Lower lobe of right lung (tissue), 2 donors: Measurements from ENCODE around the gene KIRREL3. TPM values are rescaled to one million over a fixed set of nuclear protein-coding genes. Genes with fewer than 3 reads are reported as not detected.

Source experiments
- ATAC-seq, 2 donors: fragments of 200-7000 bp; cut with Tn5 transposase; one replicate each; pipeline ENCODE4 v1.9.1; 2020 to 2022; ENCODE audit warnings: mild to moderate bottlenecking in 2 of 2, moderate library complexity in 2 of 2
- DNase-seq: peaks from one replicate; pipeline ENCODE4 v3.0.0-alpha.2; 2020
- H3K27ac ChIP-seq: fragments of 200-600 bp; one replicate; pipeline ENCODE4 v1.8.0; 2022
- H3K27me3 ChIP-seq: fragments of 200-600 bp; one replicate; pipeline ENCODE4 v1.8.0; 2022; ENCODE audit warnings: low read depth
- H3K36me3 ChIP-seq: fragments of 200-600 bp; one replicate; pipeline ENCODE4 v1.8.0; 2022; ENCODE audit warnings: mild to moderate bottlenecking
- H3K4me1 ChIP-seq: fragments of 200-600 bp; one replicate; pipeline ENCODE4 v1.8.0; 2022
- H3K4me3 ChIP-seq: fragments of 200-600 bp; one replicate; pipeline ENCODE4 v1.8.0; 2022; ENCODE audit warnings: mild to moderate bottlenecking
- H3K9me3 ChIP-seq: fragments of 200-600 bp; one replicate; pipeline ENCODE4 v1.8.0; 2022
- intact Hi-C: fragments of 100-400 bp; cut with DNase I; formaldehyde crosslinking; loops from one replicate; pipeline ENCODE4 v1.11.0; 2022
- total RNA-seq: library from RNA; stranded (reverse); fragmentation: NEBNext Ultra II Directional; extraction: Animal tissue kit (Norgen Biotek cat#: 25700); gene quantifications from one replicate; pipeline ENCODE4 v1.2.1, GENCODE V29; 2021
- TF ChIP-seq, protein P1 (sequence below): fragments of 200-600 bp; IDR thresholded peaks from one replicate; pipeline ENCODE4 v1.8.0; 2022; ENCODE audit warnings: antibody characterized with exemption, mild to moderate bottlenecking
- donor health status: DM: no; HTN: yes; CAD: no; lungs with severe emphysema.

Gene KIRREL3
- total RNA-seq, 1 donor from 2014 or later = 0.15 TPM

DNA sequence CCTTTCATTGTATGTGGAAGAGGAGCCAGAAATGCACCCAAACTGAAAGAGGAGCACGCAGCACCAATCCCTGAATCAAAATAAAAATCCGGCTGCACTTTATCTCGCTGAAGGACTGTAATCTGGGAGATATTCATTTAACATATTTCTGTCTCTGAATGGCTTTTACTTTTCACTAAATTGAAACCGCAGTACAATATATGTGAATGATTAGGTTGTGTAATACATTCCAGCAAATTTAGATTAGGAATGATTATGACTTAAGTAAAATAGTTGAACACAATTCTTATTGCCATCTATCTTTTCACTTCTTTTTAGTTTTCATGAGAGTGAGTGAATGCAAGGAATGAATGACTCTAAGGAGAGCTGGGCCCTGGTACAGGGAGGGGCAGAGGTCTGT is 413.0 kb downstream of the KIRREL3 start:
- H3K27me3 ChIP-seq = no peaks in the 10 kb centered on the region
- peaks cover 13% of the 10 kb centered on the region for H3K4me1 ChIP-seq
- TF ChIP-seq, protein P1, sequence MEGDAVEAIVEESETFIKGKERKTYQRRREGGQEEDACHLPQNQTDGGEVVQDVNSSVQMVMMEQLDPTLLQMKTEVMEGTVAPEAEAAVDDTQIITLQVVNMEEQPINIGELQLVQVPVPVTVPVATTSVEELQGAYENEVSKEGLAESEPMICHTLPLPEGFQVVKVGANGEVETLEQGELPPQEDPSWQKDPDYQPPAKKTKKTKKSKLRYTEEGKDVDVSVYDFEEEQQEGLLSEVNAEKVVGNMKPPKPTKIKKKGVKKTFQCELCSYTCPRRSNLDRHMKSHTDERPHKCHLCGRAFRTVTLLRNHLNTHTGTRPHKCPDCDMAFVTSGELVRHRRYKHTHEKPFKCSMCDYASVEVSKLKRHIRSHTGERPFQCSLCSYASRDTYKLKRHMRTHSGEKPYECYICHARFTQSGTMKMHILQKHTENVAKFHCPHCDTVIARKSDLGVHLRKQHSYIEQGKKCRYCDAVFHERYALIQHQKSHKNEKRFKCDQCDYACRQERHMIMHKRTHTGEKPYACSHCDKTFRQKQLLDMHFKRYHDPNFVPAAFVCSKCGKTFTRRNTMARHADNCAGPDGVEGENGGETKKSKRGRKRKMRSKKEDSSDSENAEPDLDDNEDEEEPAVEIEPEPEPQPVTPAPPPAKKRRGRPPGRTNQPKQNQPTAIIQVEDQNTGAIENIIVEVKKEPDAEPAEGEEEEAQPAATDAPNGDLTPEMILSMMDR = no peak
- H3K4me3 ChIP-seq = no peak overlapping the region
- H3K27ac ChIP-seq = no peak overlapping the region
- H3K9me3 ChIP-seq = no peaks in the 10 kb centered on the region
- H3K36me3 ChIP-seq = no peaks in the 10 kb centered on the region
- no peak for ATAC-seq
- intact Hi-C loops = no loop called here
- DNase-seq = no peak

DNA sequence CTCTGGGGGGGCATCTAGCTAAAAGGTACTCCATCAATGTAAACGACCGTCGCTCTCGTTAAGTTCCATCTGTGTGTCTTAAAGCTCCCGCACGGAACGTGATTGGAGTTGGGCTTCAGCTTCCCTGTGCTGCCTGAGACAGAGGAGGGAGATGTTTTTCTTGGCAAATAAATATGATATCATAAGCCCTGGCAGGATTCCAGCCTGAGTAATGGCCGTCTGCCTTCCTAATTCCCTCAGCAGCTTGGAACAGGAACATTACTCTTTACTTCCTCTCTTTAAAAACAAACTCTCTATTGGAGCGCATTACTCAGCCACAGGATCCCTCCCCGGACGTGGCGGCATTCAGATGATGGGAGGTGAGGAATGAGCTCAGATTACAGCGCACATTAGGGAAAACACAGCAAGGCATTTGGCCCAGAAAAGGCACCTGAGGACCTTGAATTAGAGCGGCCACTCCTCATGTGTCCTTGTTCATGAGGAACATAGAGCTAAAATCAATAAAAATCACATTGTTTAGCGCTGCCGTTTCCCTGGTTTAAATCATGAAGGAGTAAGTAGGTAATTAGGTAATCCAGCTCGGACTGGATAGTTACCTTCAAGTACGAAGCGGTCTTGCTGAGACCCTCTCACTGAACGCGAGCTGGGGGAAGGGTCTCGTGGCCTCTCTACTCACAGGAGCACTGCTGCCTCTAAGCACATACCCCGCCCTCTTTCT is 414.6 kb downstream of the KIRREL3 start:
- Histone ChIP-seq H3K27ac (no peak overlapping the region), H3K9me3 (no peaks in the 10 kb centered on the region), H3K36me3 (no peaks in the 10 kb centered on the region), H3K4me3 (peak overlapping the region; percentile 4), H3K4me1 (peaks cover 13% of the 10 kb centered on the region), H3K27me3 (no peaks in the 10 kb centered on the region)
- TF ChIP-seq, protein P1 = no peak
- peak; percentile 73 to 87 for ATAC-seq
- DNase-seq = no peak
- intact Hi-C loops = no loop called here

DNA sequence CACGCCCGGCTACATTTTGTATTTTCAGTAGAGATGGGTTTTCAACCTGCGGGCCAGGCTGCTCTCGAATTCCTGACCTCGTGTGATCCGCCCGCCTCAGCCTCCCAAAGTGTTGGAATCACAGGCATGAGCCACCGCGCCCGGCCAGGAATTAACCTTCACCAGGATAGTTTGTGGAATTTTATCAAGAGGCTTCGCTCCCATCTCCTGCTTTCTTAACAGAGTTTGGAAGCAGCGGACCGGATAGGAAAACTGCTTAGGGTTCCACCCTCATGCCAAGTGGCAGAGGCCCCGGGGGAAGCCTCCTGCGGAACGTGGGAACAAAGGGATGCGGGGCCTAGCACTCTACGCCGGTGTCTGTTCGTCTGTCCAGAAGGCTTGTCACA is 415.2 kb downstream of the KIRREL3 start:
- H3K27ac ChIP-seq = no peak overlapping the region
- TF ChIP-seq, protein P1 = no peak
- DNase-seq (no peak), ATAC-seq (no peak)
- intact Hi-C loops = no loop called here
- H3K4me1 ChIP-seq = peaks cover 13% of the 10 kb centered on the region
- H3K4me3 ChIP-seq = peak overlapping the region; percentile 4
- H3K36me3 ChIP-seq = no peaks in the 10 kb centered on the region
- no peaks in the 10 kb centered on the region for H3K27me3 ChIP-seq
- no peaks in the 10 kb centered on the region for H3K9me3 ChIP-seq

DNA sequence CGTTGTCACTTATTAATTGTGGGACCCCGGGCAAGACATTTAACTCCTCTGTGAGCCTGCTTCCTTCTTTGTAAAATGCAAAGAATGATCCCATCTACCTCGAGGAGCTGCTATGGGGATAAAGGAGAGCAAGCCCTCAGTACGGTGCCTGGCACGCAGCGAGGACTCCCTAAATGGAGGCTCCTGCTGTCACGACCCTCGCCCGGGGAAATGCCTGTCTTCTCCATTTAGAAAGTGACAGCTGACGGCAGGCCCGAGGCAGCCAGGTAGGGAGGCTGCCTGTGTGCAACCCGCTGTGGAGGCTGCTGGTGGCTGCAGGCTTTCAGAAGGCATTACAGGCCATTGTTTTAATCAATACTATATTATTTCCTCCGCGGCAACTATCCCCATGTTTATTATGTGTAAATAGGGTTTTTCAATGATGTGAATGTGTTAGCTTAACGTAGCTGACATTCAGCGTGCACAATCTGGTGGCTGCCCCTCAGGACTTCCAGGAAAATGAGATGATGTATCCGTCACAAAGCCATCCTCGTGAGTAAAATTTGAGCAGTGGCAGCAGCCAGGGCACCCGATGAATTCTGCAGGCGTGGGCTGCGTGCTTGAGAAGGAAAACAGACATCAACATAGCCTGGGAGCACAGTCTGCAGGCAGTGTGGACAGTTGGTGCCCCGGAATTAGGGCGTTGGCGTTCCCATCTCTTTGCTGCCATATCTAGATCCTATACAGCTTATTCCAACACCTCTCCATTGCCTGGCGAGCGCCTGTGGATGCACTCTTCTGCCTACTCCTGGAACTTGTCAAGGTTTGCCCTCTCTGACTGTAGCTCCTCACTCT is 416.8 kb downstream of the KIRREL3 start:
- DNase-seq = no peak
- ATAC-seq = no peak
- no peaks in the 10 kb centered on the region for H3K36me3 ChIP-seq
- H3K9me3 ChIP-seq = no peaks in the 10 kb centered on the region
- intact Hi-C loops = no loop called here
- no peak overlapping the region for H3K4me3 ChIP-seq
- peaks cover 13% of the 10 kb centered on the region for H3K4me1 ChIP-seq
- H3K27ac ChIP-seq = no peak overlapping the region
- no peaks in the 10 kb centered on the region for H3K27me3 ChIP-seq
- TF ChIP-seq, protein P1 = no peak

DNA sequence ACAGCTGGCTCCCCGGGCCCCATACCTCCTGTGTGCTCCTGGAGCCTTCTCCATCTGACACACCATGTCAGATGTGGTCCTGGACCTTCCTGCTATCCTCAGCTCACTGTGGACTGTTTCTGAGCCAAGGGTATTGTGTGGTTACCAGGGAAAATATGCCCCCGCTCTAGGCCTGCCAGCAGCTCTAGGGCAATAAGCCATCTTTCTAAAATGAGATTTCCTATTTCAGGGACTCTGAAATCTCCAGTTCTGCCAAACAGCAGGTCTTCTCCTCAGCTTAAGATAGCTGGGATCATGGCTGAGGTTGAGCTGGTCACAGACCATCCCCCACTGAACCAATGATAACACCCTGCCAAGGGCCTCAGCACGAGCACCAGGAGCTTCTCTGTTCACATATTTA is 417.5 kb downstream of the KIRREL3 start:
- DNase-seq (no peak), ATAC-seq (no peak)
- H3K27me3 ChIP-seq = no peaks in the 10 kb centered on the region
- H3K36me3 ChIP-seq = no peaks in the 10 kb centered on the region
- intact Hi-C loops = no loop called here
- H3K4me1 ChIP-seq = peaks cover 13% of the 10 kb centered on the region
- no peaks in the 10 kb centered on the region for H3K9me3 ChIP-seq
- no peak overlapping the region for H3K4me3 ChIP-seq
- TF ChIP-seq, protein P1 = no peak
- H3K27ac ChIP-seq = no peak overlapping the region
